A172 (cell line): ENCODE measurements around the gene RUNX2. TPM values are rescaled to one million over a fixed set of nuclear protein-coding genes. Genes with fewer than 3 reads are reported as not detected.

Experiments used
- DNase-seq: peaks from one replicate; pipeline ENCODE4 v3.0.0-alpha.2; 2015; ENCODE audit warnings: low spot score
- total RNA-seq: library from RNA; depleted of rRNA; stranded (reverse); fragments of >200 nt; shearing (Covaris generic); gene quantifications from 2 replicates; pipeline ENCODE4 v1.2.3, GENCODE V29; 2014

Gene RUNX2
- total RNA-seq, 1 experiment from 2014 or later = 1.1 TPM

- DNase-seq = no peak
These were observed 105.6 kb downstream of the RUNX2 start for GRCh38 chr6:45433533-45434380.

GRCh38 chr6:45434381-45434700 is 106.2 kb downstream of the RUNX2 start:
- DNase-seq = no peak

- DNase-seq = peak; percentile 74
These were observed 108.7 kb downstream of the RUNX2 start for GRCh38 chr6:45436544-45437438.

- DNase-seq = no peak
These were observed 109.3 kb downstream of the RUNX2 start for GRCh38 chr6:45437439-45437815.

GRCh38 chr6:45438151-45438550 is 110.0 kb downstream of the RUNX2 start:
- DNase-seq = no peak

GRCh38 chr6:45438849-45439406 is 110.8 kb downstream of the RUNX2 start:
- DNase-seq = peak; percentile 64

- no peak for DNase-seq
These were observed 111.3 kb downstream of the RUNX2 start for GRCh38 chr6:45439459-45439858.

GRCh38 chr6:45439861-45440388 is 111.8 kb downstream of the RUNX2 start:
- DNase-seq = no peak

- peak; percentile 44 for DNase-seq
These were observed 113.8 kb downstream of the RUNX2 start for GRCh38 chr6:45441851-45442453.

GRCh38 chr6:45442716-45443115 is 114.6 kb downstream of the RUNX2 start:
- no peak for DNase-seq

GRCh38 chr6:45445364-45445748 is 117.2 kb downstream of the RUNX2 start:
- no peak for DNase-seq

GRCh38 chr6:45445749-45446549 is 117.8 kb downstream of the RUNX2 start:
- peak; percentile 97 for DNase-seq

- no peak for DNase-seq
These were observed 118.9 kb downstream of the RUNX2 start for GRCh38 chr6:45447005-45447404.

- no peak for DNase-seq
These were observed 119.6 kb downstream of the RUNX2 start for GRCh38 chr6:45447716-45448115.

- no peak for DNase-seq
These were observed 120.6 kb downstream of the RUNX2 start for GRCh38 chr6:45448417-45449389.

GRCh38 chr6:45450132-45450531 is 122.0 kb downstream of the RUNX2 start:
- DNase-seq = no peak

GRCh38 chr6:45450831-45451230 is 122.7 kb downstream of the RUNX2 start:
- DNase-seq = no peak

- DNase-seq = peak; percentile 82
These were observed 126.1 kb downstream of the RUNX2 start for GRCh38 chr6:45454008-45454911.

- DNase-seq = no peak
These were observed 127.3 kb downstream of the RUNX2 start for GRCh38 chr6:45455408-45455807.
